GM23338 (cell line): ENCODE results near the gene CDC42BPB. TPM values are rescaled to one million over a fixed set of nuclear protein-coding genes. Genes with fewer than 3 reads are reported as not detected.

Experiments used
- ATAC-seq: fragments of 200-7000 bp; cut with Tn5 transposase; 3 replicates; pipeline ENCODE4 v1.9.1; 2020
- DNase-seq: peaks from one replicate; pipeline ENCODE4 v3.0.0-alpha.2; 2015; ENCODE audit warnings: low spot score
- H2AFZ ChIP-seq: fragments of 200-600 bp; sonication (generic); 2 replicates; pipeline ENCODE4 v1.8.0; 2016; ENCODE audit warnings: antibody characterized with exemption, mild to moderate bottlenecking, moderate library complexity
- H3F3A ChIP-seq: fragments of 200-600 bp; sonication (generic); replicated peaks from 2 replicates; pipeline ENCODE4 v1.8.0; 2017; ENCODE audit warnings: antibody characterized with exemption, mixed run types, low read depth
- H3K27ac ChIP-seq: fragments of 200-600 bp; sonication (generic); 2 replicates; pipeline ENCODE4 v1.6.1; 2016; ENCODE audit warnings: low read depth
- H3K27me3 ChIP-seq: fragments of 200-600 bp; sonication (generic); 2 replicates; pipeline ENCODE4 v1.8.0; 2016; ENCODE audit warnings: mild to moderate bottlenecking, mixed run types, moderate library complexity; ENCODE audit not compliant: insufficient read depth
- H3K36me3 ChIP-seq: fragments of 200-600 bp; sonication (generic); 2 replicates; pipeline ENCODE4 v1.8.0; 2016; ENCODE audit warnings: mild to moderate bottlenecking; ENCODE audit not compliant: insufficient read depth
- H3K4me1 ChIP-seq: fragments of 200-600 bp; sonication (generic); 2 replicates; pipeline ENCODE4 v1.8.0; 2016; ENCODE audit warnings: mild to moderate bottlenecking, moderate library complexity; ENCODE audit not compliant: insufficient read depth
- H3K4me2 ChIP-seq: fragments of 200-600 bp; sonication (generic); 2 replicates; pipeline ENCODE4 v1.7.1; 2017; ENCODE audit warnings: mixed run types
- H3K4me3 ChIP-seq: fragments of 200-600 bp; sonication (generic); 2 replicates; pipeline ENCODE4 v1.6.1; 2016; ENCODE audit warnings: mixed run types
- H3K79me2 ChIP-seq: fragments of 200-600 bp; sonication (generic); replicated peaks from 2 replicates; pipeline ENCODE4 v1.8.0; 2017; ENCODE audit warnings: mild to moderate bottlenecking; ENCODE audit not compliant: insufficient read depth
- H3K9me2 ChIP-seq: fragments of 200-600 bp; sonication (generic); 2 replicates; pipeline ENCODE4 v1.8.0; 2017; ENCODE audit not compliant: insufficient read depth
- H4K20me1 ChIP-seq: fragments of 200-600 bp; sonication (generic); replicated peaks from 2 replicates; pipeline ENCODE4 v1.8.0; 2017; ENCODE audit warnings: mild to moderate bottlenecking; ENCODE audit not compliant: insufficient read depth
- H3K27ac Mint-ChIP-seq: 2 replicates; pipeline ENCODE4 v1.8.0; 2020; ENCODE audit warnings: inconsistent platforms, mild to moderate bottlenecking, moderate library complexity, mixed read lengths
- H3K27me3 Mint-ChIP-seq: 3 replicates; pipeline ENCODE4 v1.8.0; 2022; ENCODE audit warnings: low read depth, mild to moderate bottlenecking, moderate library complexity, mixed read lengths, inconsistent platforms; ENCODE audit not compliant: insufficient read depth, poor library complexity
- H3K36me3 Mint-ChIP-seq: 3 replicates; pipeline ENCODE4 v1.8.0; 2021; ENCODE audit warnings: low read depth, mild to moderate bottlenecking, inconsistent platforms, moderate library complexity, mixed read lengths
- H3K4me1 Mint-ChIP-seq: 3 replicates; pipeline ENCODE4 v1.8.0; 2020; ENCODE audit warnings: mild to moderate bottlenecking, inconsistent platforms, mixed read lengths
- H3K4me3 Mint-ChIP-seq: 3 replicates; pipeline ENCODE4 v1.8.0; 2021; ENCODE audit warnings: moderate library complexity, mild to moderate bottlenecking, inconsistent platforms, mixed read lengths
- H3K9me3 Mint-ChIP-seq: 3 replicates; pipeline ENCODE4 v1.8.0; 2020; ENCODE audit warnings: moderate library complexity, mild to moderate bottlenecking, inconsistent platforms, mixed read lengths
- CTCF ChIP-seq, 2 experiments: fragments of 200-600 bp in 1 of 2; sonication (generic) in 1 of 2; conservative IDR thresholded peaks; 2 replicates each; pipeline versions ENCODE4 v1.5.1 to v1.6.1; 2016 to 2017; ENCODE audit warnings: antibody characterized with exemption in 2 of 2, low read depth in 2 of 2, mild to moderate bottlenecking in 2 of 2, moderate library complexity in 1 of 2
- EZH2 ChIP-seq: fragments of 200-600 bp; sonication (generic); IDR thresholded peaks from one replicate; pipeline ENCODE4 v1.8.0; 2017; ENCODE audit warnings: antibody characterized with exemption, mild to moderate bottlenecking, low read depth; ENCODE audit not compliant: unreplicated experiment
- EZH2phosphoT487 ChIP-seq: fragments of 200-600 bp; sonication (generic); IDR thresholded peaks from one replicate; pipeline ENCODE4 v1.8.1; 2018; ENCODE audit warnings: antibody characterized with exemption; ENCODE audit not compliant: unreplicated experiment
- JUNB ChIP-seq: IDR thresholded peaks from one replicate; pipeline ENCODE4 v1.6.1; 2016; ENCODE audit warnings: antibody characterized with exemption; ENCODE audit not compliant: unreplicated experiment
- NANOG ChIP-seq: IDR thresholded peaks from 2 replicates; pipeline ENCODE4 v1.6.1; 2016; ENCODE audit warnings: antibody characterized with exemption, borderline replicate concordance
- REST ChIP-seq: IDR thresholded peaks from one replicate; pipeline ENCODE4 v1.6.1; 2018; ENCODE audit warnings: antibody characterized with exemption; ENCODE audit not compliant: unreplicated experiment
- ZNF331 ChIP-seq: fragments of 250-450 bp; sonication (Bioruptor Pico); IDR thresholded peaks from 2 replicates; pipeline ENCODE4 v1.5.0; 2020; ENCODE audit warnings: low read depth, mild to moderate bottlenecking, moderate library complexity
- ZNF462 ChIP-seq: fragments of 250-450 bp; sonication (Bioruptor Pico); IDR thresholded peaks from 2 replicates; pipeline ENCODE4 v1.5.0; 2020; ENCODE audit warnings: mild to moderate bottlenecking, moderate library complexity
- polyA plus RNA-seq: library from polyadenylated mRNA; unstranded; fragments of >200 nt; fragmentation: Nextera tagmentation; extraction: Ambion mirVana; gene quantifications from 2 replicates; pipeline ENCODE4 v1.2.1, GENCODE V29; 2016
- total RNA-seq: library from RNA; depleted of rRNA; stranded (reverse); fragments of >200 nt; shearing (Covaris generic); gene quantifications from 2 replicates; pipeline ENCODE4 v1.2.3, GENCODE V29; 2014

Gene CDC42BPB
- total and polyA plus RNA-seq, 2 experiments from 2014 or later: 12.3 to 127 TPM

GRCh38 chr14:102980409-102980810 lies 76.9 kb downstream of the CDC42BPB start:
- Histone ChIP-seq H3K27me3 (no peaks in the 10 kb centered on the region), H4K20me1 (peaks cover 7% of the 10 kb centered on the region), H2AFZ (no peak overlapping the region), H3K4me2 (no peak overlapping the region), H3K36me3 (peaks cover 19% of the 10 kb centered on the region), H3K4me1 (no peaks in the 10 kb centered on the region), H3K79me2 (no peaks in the 10 kb centered on the region), H3K27ac (no peak overlapping the region), H3F3A (peaks cover 3% of the 10 kb centered on the region; the same call in 1 of the 2 replicates), H3K4me3 (no peak overlapping the region), H3K9me2 (no peaks in the 10 kb centered on the region)
- Mint-ChIP-seq H3K4me1 (no peaks in the 10 kb centered on the region), H3K27me3 (peaks cover 6% of the 10 kb centered on the region), H3K9me3 (no peaks in the 10 kb centered on the region), H3K27ac (no peak overlapping the region), H3K36me3 (peaks cover 58% of the 10 kb centered on the region), H3K4me3 (no peak overlapping the region)
- DNase-seq (no peak), ATAC-seq (no peak)
- TF ChIP-seq EZH2 (no peak), REST (no peak), ZNF331 (CRISPR knock-in tag) (no peak), EZH2phosphoT487 (no peak), CTCF (conservative IDR thresholded peaks at IDR 0.05; ENCODE audit: low read depth in 2 of 2) (no peak), NANOG (no peak), ZNF462 (CRISPR knock-in tag) (no peak), JUNB (no peak)
